ENCODE measurements around the gene JCAD.

- TF ChIP-seq POLR2A (IDR thresholded peaks at IDR 0.05) (no peak), CTCF (IDR thresholded peaks at IDR 0.05) (no peak)
These were observed 12.7 kb upstream of the JCAD start for GRCh38 chr10:30072068-30072467.
